Stimulated activated CD4-positive, alpha-beta T cell treated with anti-CD3 and anti-CD28 coated beads, Interleukin-4, amount 100 ng/mL, for 1 hour (primary cell): ENCODE results near the gene TLE5.
"Not testable (repeated sequence)": the region's sequence is repeated elsewhere in the genome, so short reads cannot be mapped to it uniquely, and the experiment has no call there.

Source experiments
- DNase-seq: peaks from one replicate; pipeline ENCODE4 v3.0.0-alpha.2; 2020

Gene TLE5

DNA sequence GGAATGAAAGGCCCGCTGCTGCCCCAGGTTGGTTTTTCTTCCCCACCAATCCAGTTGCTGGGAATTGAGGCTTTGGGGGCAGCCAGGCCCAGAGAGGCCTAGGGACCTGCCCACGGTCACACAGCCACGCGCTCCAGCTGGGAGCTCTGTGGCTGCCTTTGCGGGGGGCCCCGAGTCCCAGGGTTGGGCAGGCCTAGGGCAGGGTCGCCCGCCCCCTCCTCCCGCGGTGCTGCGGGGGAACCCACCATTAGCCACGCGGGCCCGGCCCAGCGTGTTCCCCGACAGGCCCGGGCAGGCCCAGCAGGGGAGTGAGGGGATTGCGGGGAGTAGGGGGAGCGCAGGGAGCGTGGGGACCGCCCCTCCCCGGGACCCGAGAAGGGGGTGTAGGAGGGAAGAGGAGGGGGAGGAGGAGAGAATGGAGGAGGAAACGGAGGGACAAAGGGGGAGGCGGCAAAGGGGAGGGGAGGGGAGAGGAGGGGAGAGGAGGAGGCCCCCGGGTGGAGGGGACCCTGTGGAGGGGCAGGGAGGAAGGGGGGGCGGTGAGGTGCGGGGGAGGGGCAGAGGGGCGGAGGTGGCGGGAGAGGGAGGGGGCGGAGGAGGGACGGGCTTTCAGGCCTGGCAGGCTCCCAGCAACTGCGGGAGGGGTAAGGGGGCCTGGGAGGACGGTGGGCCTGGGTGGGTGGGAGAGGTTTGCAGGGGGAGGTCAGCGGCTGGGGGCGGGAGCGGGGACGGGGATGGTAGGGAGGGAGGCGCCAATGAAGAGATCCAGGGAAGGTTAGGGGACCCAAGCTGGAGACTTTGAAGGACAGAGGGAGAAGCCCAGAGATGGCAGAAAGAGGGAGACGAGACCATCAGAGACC is 20.3 kb downstream of the TLE5 start:
- no peak for DNase-seq

DNA sequence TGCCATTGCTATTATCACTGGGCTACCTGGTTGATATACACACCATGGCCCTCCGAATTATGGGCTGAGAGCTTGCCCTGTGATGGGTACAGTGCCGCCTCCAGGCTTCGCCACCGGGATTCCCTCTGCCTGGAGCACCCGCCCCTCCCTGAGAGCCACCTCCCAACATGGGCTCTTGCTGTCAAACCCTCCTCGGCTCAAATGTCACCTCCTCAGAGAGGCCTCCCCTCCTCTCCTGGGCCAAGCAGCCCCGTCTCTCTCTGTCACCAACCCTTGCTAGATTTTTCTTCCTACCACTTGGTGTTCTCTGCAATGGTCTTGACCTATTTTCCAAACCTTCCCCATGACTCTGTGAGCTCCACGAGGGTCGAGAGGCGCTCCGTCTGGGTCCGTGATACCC is 21.0 kb downstream of the TLE5 start:
- DNase-seq: no peak

GRCh38 chr19:3039641-3040077 is 22.6 kb downstream of the TLE5 start:
- DNase-seq: no peak

DNA sequence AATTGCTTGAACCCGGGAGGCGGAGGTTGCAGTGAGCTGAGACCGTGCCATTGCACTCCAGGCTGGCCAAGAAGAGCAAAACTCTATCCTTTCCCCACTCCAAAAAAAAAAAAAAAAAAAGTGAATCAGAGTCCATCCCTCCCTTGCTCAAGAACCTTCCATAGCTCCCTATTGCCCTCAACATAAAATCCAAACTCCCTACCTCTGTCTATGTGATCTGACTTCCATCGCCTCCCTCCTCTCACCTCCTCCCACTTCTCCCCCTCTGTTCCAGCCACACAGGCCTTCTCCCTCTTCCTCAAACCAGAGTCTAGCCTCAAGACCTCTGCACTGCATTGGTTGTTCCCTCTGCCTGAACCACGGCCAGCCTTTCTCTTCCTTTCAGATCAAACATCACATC is 23.2 kb downstream of the TLE5 start:
- no peak for DNase-seq

GRCh38 chr19:3038214-3038613 is 24.1 kb downstream of the TLE5 start:
- DNase-seq: no peak

- not testable (repeated sequence) for DNase-seq
Observed at GRCh38 chr19:3036977-3037544, 25.2 kb downstream of the TLE5 start.

DNA sequence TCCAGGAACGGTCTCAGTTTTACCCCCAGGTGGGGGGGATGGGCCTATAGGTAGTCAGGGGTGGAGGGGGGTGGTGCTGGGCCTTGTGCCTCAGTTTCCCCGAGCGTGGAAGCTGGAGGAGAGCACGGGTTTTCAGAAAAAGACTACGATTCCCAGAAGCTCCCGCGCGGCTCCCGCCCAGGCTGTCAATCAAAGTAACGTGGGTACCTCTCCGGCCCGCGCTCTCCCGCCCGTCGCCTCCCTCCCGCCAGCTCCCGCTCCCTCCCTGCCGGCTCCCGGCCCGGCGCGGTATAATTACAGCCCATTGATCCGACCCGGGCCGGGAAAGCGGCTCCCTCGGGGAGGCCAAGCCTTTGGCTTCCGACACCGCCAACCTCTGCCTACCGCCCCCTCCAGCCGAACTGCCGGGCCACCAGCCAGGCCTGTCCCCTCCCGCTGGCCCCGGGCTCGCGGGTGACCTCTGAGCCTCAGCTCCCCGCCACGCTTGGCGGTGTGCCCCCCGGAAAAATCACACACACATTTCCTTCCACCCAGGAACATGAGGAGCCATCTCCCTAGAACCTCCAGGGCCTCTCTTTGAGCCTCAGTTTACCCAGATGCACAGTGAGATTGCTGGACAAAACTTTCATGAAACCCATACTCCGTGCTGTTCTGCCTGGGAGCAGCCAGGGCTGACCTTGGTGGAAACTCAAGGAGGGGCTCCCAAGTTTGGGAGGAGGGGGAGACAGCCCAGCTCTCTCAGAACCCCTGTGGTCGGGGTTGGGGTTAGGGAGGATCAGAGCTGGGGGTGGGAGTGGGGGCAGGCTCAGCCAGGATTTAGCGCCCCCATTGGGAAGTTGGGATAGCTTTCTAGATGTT is 25.9 kb downstream of the TLE5 start:
- DNase-seq: peak; percentile 74

DNA sequence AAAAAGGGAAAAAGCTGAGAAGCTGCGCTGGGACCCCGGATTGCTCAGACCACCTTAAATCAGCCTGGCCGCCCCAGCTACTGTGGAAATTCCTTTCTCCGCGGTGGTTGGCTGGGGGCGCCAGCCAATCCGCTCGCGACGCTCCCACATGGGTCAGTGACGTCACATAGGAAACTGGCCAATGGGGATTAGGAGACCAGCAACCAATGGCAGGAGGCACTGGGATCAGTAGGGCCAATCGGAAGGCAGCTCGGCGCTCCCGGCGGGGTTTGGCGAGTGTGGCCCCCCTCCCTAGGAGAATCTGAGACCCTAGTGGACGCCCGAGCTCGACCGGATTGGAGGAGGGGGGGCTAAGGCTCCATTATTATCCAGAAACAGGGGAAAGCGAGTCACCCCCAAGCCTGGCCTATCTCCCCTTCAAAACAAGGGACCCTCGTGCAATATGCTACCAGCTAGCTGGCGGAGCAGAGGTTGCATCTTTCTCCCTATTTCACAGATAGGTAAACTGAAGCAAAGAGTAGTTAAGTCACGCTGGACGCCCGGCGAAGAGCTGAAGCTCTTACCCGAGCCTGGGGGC is 26.7 kb downstream of the TLE5 start:
- DNase-seq: peak; percentile 88

GRCh38 chr19:3034656-3035541 is 27.4 kb downstream of the TLE5 start:
- DNase-seq: peak; percentile 39

GRCh38 chr19:3034406-3034655 is 28.0 kb downstream of the TLE5 start:
- no peak for DNase-seq

GRCh38 chr19:3033595-3034405 is 28.5 kb downstream of the TLE5 start:
- DNase-seq: no peak

DNA sequence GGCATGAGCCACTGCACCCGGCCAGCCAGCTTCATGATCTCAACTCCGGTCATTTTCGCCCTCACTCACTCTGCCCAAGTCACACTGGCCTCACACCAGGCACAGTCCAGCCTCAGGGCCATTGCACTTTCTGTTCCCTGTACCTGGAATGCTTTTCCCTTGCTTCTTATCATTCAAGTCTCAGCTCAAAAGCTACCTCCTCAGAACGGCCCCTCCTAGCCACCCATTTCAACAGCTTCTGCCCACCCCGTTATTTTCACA is 30.8 kb downstream of the TLE5 start:
- no peak for DNase-seq

- no peak for DNase-seq
Observed at GRCh38 chr19:3029065-3029923, 33.0 kb downstream of the TLE5 start, which contains the start of gene TLE2. TSS of gene TLE2 (minus strand) at chr19:3029280. CDS start at chr19:3028904, 376 bp downstream.

- no peak for DNase-seq
Observed at GRCh38 chr19:3028305-3029064, 33.8 kb downstream of the TLE5 start.

- DNase-seq: no peak
Observed at GRCh38 chr19:3027981-3028304, 34.4 kb downstream of the TLE5 start.

DNA sequence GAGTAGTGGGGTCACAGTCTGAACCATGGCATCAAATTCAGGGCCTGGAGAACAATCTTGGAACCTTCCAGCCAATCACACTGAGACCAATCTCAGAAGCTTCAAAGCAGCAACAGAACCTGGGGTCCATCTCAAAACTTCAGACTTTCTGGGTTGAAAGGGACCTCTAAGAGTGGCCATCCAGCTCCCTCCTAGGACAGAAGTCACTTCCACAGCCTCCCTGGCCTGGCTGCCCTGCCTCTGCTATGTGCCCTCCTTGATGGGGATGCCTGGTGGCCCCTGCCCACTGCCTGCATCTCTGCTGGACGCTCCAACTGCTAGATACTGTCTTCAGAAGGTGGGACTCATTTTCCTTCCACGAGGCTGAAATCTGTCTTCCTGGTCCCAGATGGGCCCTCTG is 35.0 kb downstream of the TLE5 start:
- no peak for DNase-seq

GRCh38 chr19:3026768-3027167 is 35.5 kb downstream of the TLE5 start:
- DNase-seq: no peak

GRCh38 chr19:3025549-3025886 is 36.8 kb downstream of the TLE5 start:
- DNase-seq: no peak

- DNase-seq: no peak
Observed at GRCh38 chr19:3024870-3025548, 37.3 kb downstream of the TLE5 start.

GRCh38 chr19:3024509-3024869 is 37.8 kb downstream of the TLE5 start:
- DNase-seq: no peak
